DND-41 (cell line): ENCODE results near the gene RGS13.

ENCODE experiments used
- ATAC-seq: fragments of 200-7000 bp; cut with Tn5 transposase; 3 replicates; pipeline ENCODE4 v1.9.1; 2021; ENCODE audit warnings: low read depth; ENCODE audit not compliant: insufficient read depth
- DNase-seq: peaks from one replicate; pipeline ENCODE4 v3.0.0-alpha.2; 2020
- H2AFZ ChIP-seq: 2 replicates; pipeline ENCODE4 v1.6.0; 2012; ENCODE audit warnings: low read depth, low read length
- H3K27ac ChIP-seq: 2 replicates; pipeline ENCODE4 v1.5.1; 2012; ENCODE audit warnings: low read length, inconsistent platforms
- H3K27me3 ChIP-seq: fragments of 200-600 bp; sonication (generic); 2 replicates; pipeline ENCODE4 v1.6.0; 2012; ENCODE audit warnings: low read length, mild to moderate bottlenecking, inconsistent platforms; ENCODE audit not compliant: insufficient read depth, poor library complexity
- H3K36me3 ChIP-seq: 2 replicates; pipeline ENCODE4 v1.5.1; 2012; ENCODE audit warnings: low read length, inconsistent platforms; ENCODE audit not compliant: insufficient read depth
- H3K4me1 ChIP-seq: 2 replicates; pipeline ENCODE4 v1.5.1; 2012; ENCODE audit warnings: mild to moderate bottlenecking, low read length; ENCODE audit not compliant: insufficient read depth
- H3K4me2 ChIP-seq: 2 replicates; pipeline ENCODE4 v1.6.0; 2012; ENCODE audit warnings: mild to moderate bottlenecking, moderate library complexity, low read length, inconsistent platforms; ENCODE audit not compliant: insufficient read depth
- H3K4me3 ChIP-seq, 2 experiments: fragments of 200-600 bp in 1 of 2; shearing (Covaris generic) in 1 of 2; 2 replicates each; pipeline ENCODE4 v1.5.1; 2012 to 2016; ENCODE audit warnings: inconsistent platforms in 2 of 2, low read length in 2 of 2, mild to moderate bottlenecking in 2 of 2, low read depth in 1 of 2, moderate library complexity in 1 of 2
- H3K79me2 ChIP-seq: 2 replicates; pipeline ENCODE4 v1.6.0; 2012; ENCODE audit warnings: low read length, inconsistent platforms; ENCODE audit not compliant: insufficient read depth
- H3K9ac ChIP-seq: 2 replicates; pipeline ENCODE4 v1.6.0; 2012; ENCODE audit warnings: low read depth, mild to moderate bottlenecking, inconsistent platforms, low read length, moderate library complexity
- H3K9me3 ChIP-seq: 2 replicates; pipeline ENCODE4 v1.5.1; 2012; ENCODE audit warnings: low read length, moderate library complexity, mild to moderate bottlenecking, inconsistent platforms; ENCODE audit not compliant: insufficient read depth, severe bottlenecking
- H4K20me1 ChIP-seq: 2 replicates; pipeline ENCODE4 v1.6.0; 2012; ENCODE audit warnings: low read length; ENCODE audit not compliant: insufficient read depth
- CTCF ChIP-seq: IDR thresholded peaks from 2 replicates; pipeline ENCODE4 v1.5.1; 2012; ENCODE audit warnings: borderline replicate concordance, low read length, moderate library complexity, mild to moderate bottlenecking; ENCODE audit not compliant: poor library complexity, severe bottlenecking; ENCODE audit errors: extremely low read depth
- EZH2 ChIP-seq: IDR thresholded peaks from 3 replicates; pipeline ENCODE4 v1.6.1; 2012; ENCODE audit warnings: borderline replicate concordance, low read depth, mild to moderate bottlenecking, moderate library complexity, low read length, inconsistent platforms; ENCODE audit not compliant: severe bottlenecking

RGS13 gene

DNA sequence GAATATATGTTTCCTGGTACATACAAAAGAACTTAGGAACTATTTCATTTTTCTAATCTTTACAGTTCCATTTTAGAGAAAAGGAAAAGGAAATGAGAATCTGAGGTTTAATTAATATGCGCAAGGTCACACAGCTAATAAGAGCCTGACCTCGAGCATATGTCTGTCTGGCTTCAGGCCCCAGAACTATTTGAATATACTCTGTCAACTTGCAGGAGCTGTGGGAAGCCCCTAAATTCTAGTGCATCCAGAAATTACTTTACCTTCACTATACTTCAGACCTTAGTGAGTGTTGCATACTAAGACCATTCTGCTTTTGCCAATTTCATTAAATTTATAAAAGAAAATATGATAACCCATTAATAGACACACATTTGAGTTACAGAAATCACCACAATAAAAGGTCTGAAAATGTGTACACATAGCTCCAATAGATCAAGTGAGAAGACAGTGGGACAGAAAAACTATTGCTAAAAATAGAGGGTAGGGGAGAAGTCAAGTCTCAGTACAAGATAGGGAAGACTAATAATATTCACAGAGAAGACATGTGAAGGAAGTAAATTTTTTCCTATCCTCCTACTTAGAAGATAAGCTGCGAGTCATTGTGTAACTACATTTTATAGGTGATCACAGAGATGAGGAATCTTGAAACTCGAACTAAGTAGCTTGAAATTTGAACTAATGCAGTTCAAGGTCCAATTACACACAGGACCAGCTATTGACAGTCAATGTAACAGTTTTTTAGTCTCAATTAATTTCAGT lies 3.8 kb downstream of the RGS13 start:
- TF ChIP-seq EZH2 = no peak
- no peak for TF ChIP-seq CTCF
- Histone ChIP-seq H3K79me2 (no peaks in the 10 kb centered on the region), H3K4me3 (no peak overlapping the region), H3K4me2 (no peak overlapping the region), H3K36me3 (no peaks in the 10 kb centered on the region; the same call in 1 of the 2 replicates), H4K20me1 (no peaks in the 10 kb centered on the region), H2AFZ (no peak overlapping the region), H3K27me3 (no peaks in the 10 kb centered on the region), H3K4me1 (no peaks in the 10 kb centered on the region), H3K27ac (no peak overlapping the region), H3K9ac (no peak overlapping the region), H3K9me3 (no peaks in the 10 kb centered on the region)
- DNase-seq = no peak
- ATAC-seq = no peak

GRCh38 chr1:192652159-192652558 lies 16.2 kb downstream of the RGS13 start:
- Histone ChIP-seq H3K27me3 (no peaks in the 10 kb centered on the region), H3K36me3 (no peaks in the 10 kb centered on the region), H3K4me2 (no peak overlapping the region), H3K9ac (no peak overlapping the region), H2AFZ (no peak overlapping the region), H3K79me2 (no peaks in the 10 kb centered on the region), H3K9me3 (no peaks in the 10 kb centered on the region), H3K4me1 (no peaks in the 10 kb centered on the region), H3K4me3 (no peak overlapping the region), H3K27ac (no peak overlapping the region), H4K20me1 (no peaks in the 10 kb centered on the region)
- no peak for DNase-seq
- TF ChIP-seq CTCF (no peak), EZH2 (no peak)
- ATAC-seq = no peak

- H3K4me2 ChIP-seq = no peak overlapping the region
- H2AFZ ChIP-seq = no peak overlapping the region
- no peaks in the 10 kb centered on the region for H4K20me1 ChIP-seq
- H3K27ac ChIP-seq = no peak overlapping the region
- no peaks in the 10 kb centered on the region for H3K9me3 ChIP-seq
- no peaks in the 10 kb centered on the region for H3K79me2 ChIP-seq
- H3K9ac ChIP-seq = no peak overlapping the region
- no peaks in the 10 kb centered on the region for H3K27me3 ChIP-seq
- no peaks in the 10 kb centered on the region for H3K4me1 ChIP-seq
- DNase-seq = no peak
- no peak overlapping the region for H3K4me3 ChIP-seq
- H3K36me3 ChIP-seq = no peaks in the 10 kb centered on the region
- no peak for TF ChIP-seq EZH2
- no peak for ATAC-seq
Measured at GRCh38 chr1:192654120-192654519, 18.2 kb downstream of the RGS13 start.

GRCh38 chr1:192654591-192655251 lies 18.8 kb downstream of the RGS13 start:
- Histone ChIP-seq H3K27me3 (no peaks in the 10 kb centered on the region), H2AFZ (no peak overlapping the region), H3K79me2 (no peaks in the 10 kb centered on the region), H3K27ac (no peak overlapping the region), H3K4me3 (no peak overlapping the region), H3K4me1 (no peaks in the 10 kb centered on the region), H3K9ac (no peak overlapping the region), H4K20me1 (no peaks in the 10 kb centered on the region), H3K36me3 (no peaks in the 10 kb centered on the region), H3K4me2 (no peak overlapping the region), H3K9me3 (no peaks in the 10 kb centered on the region)
- no peak for TF ChIP-seq EZH2
- no peak for DNase-seq
- no peak for ATAC-seq
